A549 (cell line): ENCODE data around the gene PDCD2L. TPM values are rescaled to one million over a fixed set of nuclear protein-coding genes. Genes with fewer than 3 reads are reported as not detected.
"Not testable (repeated sequence)": the region's sequence is repeated elsewhere in the genome, so short reads cannot be mapped to it uniquely, and the experiment has no call there.

Experiments
- ATAC-seq, 2 experiments: fragments of 200-7000 bp in 1 of 2; fragments of >200 bp in 1 of 2; cut with Nextera tagmentation in 1 of 2; cut with Tn5 transposase in 1 of 2; 3 replicates each; pipeline versions ENCODE4 v1.8.0 to v1.9.1; 2018 to 2020; ENCODE audit warnings: mild to moderate bottlenecking in 1 of 2, moderate library complexity in 1 of 2
- CTCF ChIA-PET: fragments of 300-600 bp; sonication (Branson Sonifier 250); formaldehyde crosslinking; extraction: SDS; loops from one replicate; lab custom pipeline; 2021; ENCODE audit warnings: antibody characterized with exemption, inconsistent platforms; lab: Yijun Ruan, JAX
- POLR2A ChIA-PET: fragments of 350-600 bp; formaldehyde crosslinking; extraction: SDS; loops from one replicate; lab custom pipeline; 2021; ENCODE audit warnings: antibody characterized with exemption, inconsistent platforms; lab: Yijun Ruan, JAX
- DNase-seq, 2 experiments: peaks; one replicate each; pipeline versions ENCODE4 v3.0.0 to v3.0.0-alpha.2; 2011 to 2016; ENCODE audit warnings: low read depth in 1 of 2, low spot score in 1 of 2
- FAIRE-seq: peaks from 2 replicates; lab custom pipeline; 2011; peaks lifted over from hg19 to GRCh38; lab: Jason Lieb, UNC
- H3K27ac ChIP-seq, 2 experiments: fragments of >200 bp; sonication (Bioruptor Twin); formaldehyde crosslinking; 3 replicates each; pipeline ENCODE4 v1.5.1; 2016 to 2017
- H3K4me1 ChIP-seq: fragments of >200 bp; sonication (Bioruptor Twin); formaldehyde crosslinking; 3 replicates; pipeline ENCODE4 v1.6.1; 2016
- H3K4me2 ChIP-seq: fragments of >200 bp; sonication (Bioruptor Twin); formaldehyde crosslinking; 3 replicates; pipeline ENCODE4 v1.6.1; 2016
- H3K4me3 ChIP-seq: fragments of >200 bp; sonication (Bioruptor Twin); formaldehyde crosslinking; 3 replicates; pipeline ENCODE4 v1.5.1; 2016
- H3K9me3 ChIP-seq: fragments of >200 bp; sonication (Bioruptor Twin); formaldehyde crosslinking; 3 replicates; pipeline ENCODE4 v1.6.1; 2016
- CBX8 ChIP-seq: fragments of 200-600 bp; sonication (generic); IDR thresholded peaks from 2 replicates; pipeline ENCODE4 v1.6.1; 2016
- EHF ChIP-seq: fragments of 250-450 bp; sonication (Bioruptor Pico); IDR thresholded peaks from 2 replicates; pipeline ENCODE4 v1.5.0; 2020; ENCODE audit warnings: mild to moderate bottlenecking
- EHMT2 ChIP-seq: fragments of 200-600 bp; sonication (generic); IDR thresholded peaks from 2 replicates; pipeline ENCODE4 v1.6.1; 2016; ENCODE audit warnings: antibody characterized with exemption, low read depth, mild to moderate bottlenecking, moderate library complexity
- ELK1 ChIP-seq: fragments of 150-350 bp; IDR thresholded peaks from 2 replicates; pipeline ENCODE4 v1.6.1; 2014; ENCODE audit warnings: low read depth, mild to moderate bottlenecking, low read length
- ESRRA ChIP-seq: fragments of 150-350 bp; IDR thresholded peaks from 2 replicates; pipeline ENCODE4 v1.6.1; 2014; ENCODE audit warnings: mild to moderate bottlenecking, low read length, borderline replicate concordance
- FOSL2 ChIP-seq, 2 experiments: fragments of 450-650 bp in 1 of 2; fragments of >200 bp in 1 of 2; sonication (Bioruptor Twin) in 1 of 2; formaldehyde crosslinking; IDR thresholded peaks; 2 replicates each; pipeline versions ENCODE4 v1.5.0 to v1.6.1; 2016 to 2020; ENCODE audit warnings: mild to moderate bottlenecking in 1 of 2, moderate library complexity in 1 of 2
- HDAC2 ChIP-seq: fragments of 200-600 bp; sonication (generic); IDR thresholded peaks from 2 replicates; pipeline ENCODE4 v1.6.1; 2016
- HOXB5 ChIP-seq: fragments of 250-450 bp; sonication (Bioruptor Pico); IDR thresholded peaks from 2 replicates; pipeline ENCODE4 v1.5.0; 2020; ENCODE audit warnings: mild to moderate bottlenecking, moderate library complexity
- JUNB ChIP-seq: fragments of >200 bp; sonication (Bioruptor Twin); formaldehyde crosslinking; IDR thresholded peaks from 2 replicates; pipeline ENCODE4 v1.6.1; 2016
- MAFK ChIP-seq: fragments of 450-650 bp; IDR thresholded peaks from 2 replicates; pipeline ENCODE4 v1.6.1; 2014; ENCODE audit not compliant: partially characterized antibody
- MYC ChIP-seq: IDR thresholded peaks from 2 replicates; pipeline ENCODE4 v1.6.1; 2012; ENCODE audit warnings: mild to moderate bottlenecking, inconsistent platforms, low read length, improper control_type of control experiment, borderline replicate concordance
- NFE2L2 ChIP-seq: fragments of 150-350 bp; conservative IDR thresholded peaks from 2 replicates; pipeline ENCODE4 v1.6.1; 2014; ENCODE audit warnings: low read length
- POLR2AphosphoS2 ChIP-seq: conservative IDR thresholded peaks from 2 replicates; pipeline ENCODE4 v1.6.1; 2012; ENCODE audit warnings: low read length, improper control_type of control experiment, inconsistent platforms
- RAD21 ChIP-seq, 2 experiments: fragments of >200 bp in 1 of 2; sonication (Bioruptor Twin) in 1 of 2; formaldehyde crosslinking in 1 of 2; IDR thresholded peaks in 1 of 2; conservative IDR thresholded peaks in 1 of 2; 2 replicates in 1 of 2; 3 replicates in 1 of 2; pipeline ENCODE4 v1.6.1; 2012 to 2018; ENCODE audit warnings: inconsistent platforms in 1 of 2
- RFX5 ChIP-seq: fragments of 450-650 bp; IDR thresholded peaks from 2 replicates; pipeline ENCODE4 v1.7.1; 2014; ENCODE audit warnings: antibody characterized with exemption, mild to moderate bottlenecking, moderate library complexity
- SMC3 ChIP-seq: fragments of >200 bp; sonication (Bioruptor Twin); formaldehyde crosslinking; IDR thresholded peaks from 3 replicates; pipeline ENCODE4 v1.6.1; 2018; ENCODE audit warnings: inconsistent platforms
- SREBF2 ChIP-seq: fragments of 450-650 bp; IDR thresholded peaks from 2 replicates; pipeline ENCODE4 v1.6.1; 2014; ENCODE audit warnings: mild to moderate bottlenecking, moderate library complexity
- ZFP36 ChIP-seq: fragments of 450-650 bp; IDR thresholded peaks from 2 replicates; pipeline ENCODE4 v1.6.1; 2014; ENCODE audit warnings: borderline replicate concordance; ENCODE audit not compliant: partially characterized antibody
- ZNF302 ChIP-seq: fragments of 250-450 bp; sonication (Bioruptor Pico); IDR thresholded peaks from 2 replicates; pipeline ENCODE4 v1.9.0; 2021; ENCODE audit warnings: inconsistent platforms, mild to moderate bottlenecking, moderate library complexity
- ZSCAN20 ChIP-seq: fragments of 250-450 bp; sonication (Bioruptor Pico); IDR thresholded peaks from 2 replicates; pipeline ENCODE4 v1.8.0; 2022; ENCODE audit warnings: mild to moderate bottlenecking, moderate library complexity
- WGBS: methylation state at CpG from one replicate; pipeline ENCODE4 v1.1.6; 2017; ENCODE audit errors: missing lambda C conversion rate; 5-methylcytosine and 5-hydroxymethylcytosine counted together
- polyA plus RNA-seq, 4 experiments: library from polyadenylated mRNA; depleted of rRNA in 3 of 4; stranded (reverse); fragments of >200 nt; fragmentation: RNase III in 1 of 4; extraction: RNeasy Plus Mini Kit Qiagen cat#74134 plus additional on column Dnase treatment in 1 of 4; gene quantifications; 2 replicates in 3 of 4; 3 replicates in 1 of 4; pipeline ENCODE4 v1.2.3, GENCODE V29; 2011 to 2017
- TF ChIP-seq, protein P1 (sequence below): fragments of >200 bp; sonication (Bioruptor Twin); formaldehyde crosslinking; IDR thresholded peaks from 3 replicates; pipeline ENCODE4 v1.6.1; 2016
- TF ChIP-seq, protein P2 (sequence below): fragments of >200 bp; sonication (Bioruptor Twin); formaldehyde crosslinking; IDR thresholded peaks from 3 replicates; pipeline ENCODE4 v1.5.1; 2016
- TF ChIP-seq, protein P3 (sequence below): fragments of 250-450 bp; sonication (Bioruptor Pico); IDR thresholded peaks from 2 replicates; pipeline ENCODE4 v1.5.0; 2021; ENCODE audit warnings: mild to moderate bottlenecking, moderate library complexity, borderline replicate concordance
- TF ChIP-seq, protein P4 (sequence below): IDR thresholded peaks from 2 replicates; pipeline ENCODE4 v1.6.1; 2012
- TF ChIP-seq, protein P5 (sequence below): IDR thresholded peaks from 2 replicates; pipeline ENCODE4 v1.6.1; 2012

The PDCD2L gene
- polyA plus RNA-seq, 2 of the 4 experiments (the other 2 are of a cell fraction), result 31.5 to 68.9 TPM

GRCh38 chr19:34454685-34455084, 50.5 kb downstream of the PDCD2L start (continued):
- TF ChIP-seq FOSL2 (IDR thresholded peaks at IDR 0.05), result no peak
- no peak for TF ChIP-seq FOSL2 (CRISPR knock-in tag; IDR thresholded peaks at IDR 0.05)
- no peak for TF ChIP-seq RFX5

GRCh38 chr19:34455783-34456480, 51.7 kb downstream of the PDCD2L start:
- POLR2A ChIA-PET, result interaction anchor here (1.2 kb wide), 1 partner anchor 11 kb away, joined by 3 read pairs; no protein-coding TSS in a partner anchor
- H3K27ac ChIP-seq, DNase-seq, ATAC-seq, H3K4me2 ChIP-seq, H3K9me3 ChIP-seq, H3K4me3 ChIP-seq, FAIRE-seq, H3K4me1 ChIP-seq: not testable (repeated sequence)
- WGBS, result 93% methylated on average over 17 of the region's 17 CpGs
- CTCF ChIA-PET, result interaction anchor here (0.6 to 7.8 kb wide), 3 partner anchors 9 to 257 kb away, joined by 3 to 37 read pairs (median 3); no protein-coding TSS in a partner anchor

- ATAC-seq, result no peak
- H3K4me2 ChIP-seq, result no peak overlapping the region
- no peaks in the 10 kb centered on the region for H3K9me3 ChIP-seq
- ChIA-PET CTCF (interaction anchor here (0.5 to 7.8 kb wide), 12 partner anchors 9 to 142 kb away, joined by 3 to 37 read pairs (median 3); partner anchors contain the start of gene WTIP), POLR2A (no interaction called here)
- no peak for DNase-seq
- H3K4me1 ChIP-seq, result no peaks in the 10 kb centered on the region
- FAIRE-seq, result no peak
- H3K4me3 ChIP-seq, result no peak overlapping the region
- no peak overlapping the region for H3K27ac ChIP-seq
- 87% methylated on average over 4 of the region's 4 CpGs for WGBS
- TF ChIP-seq ESRRA (no peak), POLR2AphosphoS2 (no peak), MAFK (no peak), HOXB5 (CRISPR knock-in tag) (no peak), HDAC2 (no peak), SREBF2 (no peak), ZSCAN20 (CRISPR knock-in tag) (no peak), JUNB (no peak), NFE2L2 (no peak), MYC (no peak), RAD21 (conservative IDR thresholded peaks at IDR 0.05 in 1 of 2, IDR thresholded peaks at IDR 0.05 in 1 of 2) (no peak)
- TF ChIP-seq, protein P1, sequence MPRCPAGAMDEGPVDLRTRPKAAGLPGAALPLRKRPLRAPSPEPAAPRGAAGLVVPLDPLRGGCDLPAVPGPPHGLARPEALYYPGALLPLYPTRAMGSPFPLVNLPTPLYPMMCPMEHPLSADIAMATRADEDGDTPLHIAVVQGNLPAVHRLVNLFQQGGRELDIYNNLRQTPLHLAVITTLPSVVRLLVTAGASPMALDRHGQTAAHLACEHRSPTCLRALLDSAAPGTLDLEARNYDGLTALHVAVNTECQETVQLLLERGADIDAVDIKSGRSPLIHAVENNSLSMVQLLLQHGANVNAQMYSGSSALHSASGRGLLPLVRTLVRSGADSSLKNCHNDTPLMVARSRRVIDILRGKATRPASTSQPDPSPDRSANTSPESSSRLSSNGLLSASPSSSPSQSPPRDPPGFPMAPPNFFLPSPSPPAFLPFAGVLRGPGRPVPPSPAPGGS, result no peak
- TF ChIP-seq, protein P2, sequence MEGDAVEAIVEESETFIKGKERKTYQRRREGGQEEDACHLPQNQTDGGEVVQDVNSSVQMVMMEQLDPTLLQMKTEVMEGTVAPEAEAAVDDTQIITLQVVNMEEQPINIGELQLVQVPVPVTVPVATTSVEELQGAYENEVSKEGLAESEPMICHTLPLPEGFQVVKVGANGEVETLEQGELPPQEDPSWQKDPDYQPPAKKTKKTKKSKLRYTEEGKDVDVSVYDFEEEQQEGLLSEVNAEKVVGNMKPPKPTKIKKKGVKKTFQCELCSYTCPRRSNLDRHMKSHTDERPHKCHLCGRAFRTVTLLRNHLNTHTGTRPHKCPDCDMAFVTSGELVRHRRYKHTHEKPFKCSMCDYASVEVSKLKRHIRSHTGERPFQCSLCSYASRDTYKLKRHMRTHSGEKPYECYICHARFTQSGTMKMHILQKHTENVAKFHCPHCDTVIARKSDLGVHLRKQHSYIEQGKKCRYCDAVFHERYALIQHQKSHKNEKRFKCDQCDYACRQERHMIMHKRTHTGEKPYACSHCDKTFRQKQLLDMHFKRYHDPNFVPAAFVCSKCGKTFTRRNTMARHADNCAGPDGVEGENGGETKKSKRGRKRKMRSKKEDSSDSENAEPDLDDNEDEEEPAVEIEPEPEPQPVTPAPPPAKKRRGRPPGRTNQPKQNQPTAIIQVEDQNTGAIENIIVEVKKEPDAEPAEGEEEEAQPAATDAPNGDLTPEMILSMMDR, result no peak
Observed at GRCh38 chr19:34457446-34457845, 53.2 kb downstream of the PDCD2L start.

- Histone ChIP-seq H3K4me1 (no peaks in the 10 kb centered on the region), H3K9me3 (no peaks in the 10 kb centered on the region), H3K27ac (no peak overlapping the region), H3K4me3 (no peak overlapping the region), H3K4me2 (no peak overlapping the region)
- DNase-seq (no peak), ATAC-seq (no peak), FAIRE-seq (no peak)
- POLR2A ChIA-PET, result interaction anchor here (1.4 kb wide), 1 partner anchor 23 kb away, joined by 3 read pairs; the partner anchor contains the start of gene WTIP
- 92% methylated on average over 5 of the region's 5 CpGs for WGBS
- CTCF ChIA-PET, result interaction anchor here (1.3 to 7.8 kb wide), 6 partner anchors 13 to 59 kb away, joined by 3 to 37 read pairs (median 4); partner anchors contain the start of gene WTIP
- TF ChIP-seq ZFP36 (no peak), CBX8 (no peak), ZNF302 (no peak), EHMT2 (no peak), ELK1 (no peak), HDAC2 (no peak), EHF (CRISPR knock-in tag) (no peak), SMC3 (no peak)
- TF ChIP-seq, protein P3, sequence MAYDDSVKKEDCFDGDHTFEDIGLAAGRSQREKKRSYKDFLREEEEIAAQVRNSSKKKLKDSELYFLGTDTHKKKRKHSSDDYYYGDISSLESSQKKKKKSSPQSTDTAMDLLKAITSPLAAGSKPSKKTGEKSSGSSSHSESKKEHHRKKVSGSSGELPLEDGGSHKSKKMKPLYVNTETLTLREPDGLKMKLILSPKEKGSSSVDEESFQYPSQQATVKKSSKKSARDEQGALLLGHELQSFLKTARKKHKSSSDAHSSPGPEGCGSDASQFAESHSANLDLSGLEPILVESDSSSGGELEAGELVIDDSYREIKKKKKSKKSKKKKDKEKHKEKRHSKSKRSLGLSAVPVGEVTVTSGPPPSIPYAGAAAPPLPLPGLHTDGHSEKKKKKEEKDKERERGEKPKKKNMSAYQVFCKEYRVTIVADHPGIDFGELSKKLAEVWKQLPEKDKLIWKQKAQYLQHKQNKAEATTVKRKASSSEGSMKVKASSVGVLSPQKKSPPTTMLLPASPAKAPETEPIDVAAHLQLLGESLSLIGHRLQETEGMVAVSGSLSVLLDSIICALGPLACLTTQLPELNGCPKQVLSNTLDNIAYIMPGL (CRISPR knock-in tag), result no peak
- TF ChIP-seq, protein P4, sequence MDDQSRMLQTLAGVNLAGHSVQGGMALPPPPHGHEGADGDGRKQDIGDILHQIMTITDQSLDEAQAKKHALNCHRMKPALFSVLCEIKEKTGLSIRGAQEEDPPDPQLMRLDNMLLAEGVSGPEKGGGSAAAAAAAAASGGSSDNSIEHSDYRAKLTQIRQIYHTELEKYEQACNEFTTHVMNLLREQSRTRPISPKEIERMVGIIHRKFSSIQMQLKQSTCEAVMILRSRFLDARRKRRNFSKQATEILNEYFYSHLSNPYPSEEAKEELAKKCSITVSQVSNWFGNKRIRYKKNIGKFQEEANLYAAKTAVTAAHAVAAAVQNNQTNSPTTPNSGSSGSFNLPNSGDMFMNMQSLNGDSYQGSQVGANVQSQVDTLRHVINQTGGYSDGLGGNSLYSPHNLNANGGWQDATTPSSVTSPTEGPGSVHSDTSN, result no peak
- TF ChIP-seq, protein P5, sequence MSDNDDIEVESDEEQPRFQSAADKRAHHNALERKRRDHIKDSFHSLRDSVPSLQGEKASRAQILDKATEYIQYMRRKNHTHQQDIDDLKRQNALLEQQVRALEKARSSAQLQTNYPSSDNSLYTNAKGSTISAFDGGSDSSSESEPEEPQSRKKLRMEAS, result no peak
Observed at GRCh38 chr19:34458677-34459076, 54.5 kb downstream of the PDCD2L start.
